Upper lobe of right lung (tissue), 1 donor: ENCODE data around the gene WASF1. TPM values are rescaled to one million over a fixed set of nuclear protein-coding genes. Genes with fewer than 3 reads are reported as not detected.
A peak's percentile ranks its signal among the peaks of the same experiment; 100 is the strongest.

ENCODE experiments used
- ATAC-seq: fragments of 200-7000 bp; cut with Tn5 transposase; one replicate; pipeline ENCODE4 v1.9.1; 2020; ENCODE audit warnings: mild to moderate bottlenecking, moderate library complexity
- DNase-seq: peaks from one replicate; pipeline ENCODE4 v3.0.0-alpha.2; 2020
- H3K27ac ChIP-seq: fragments of 200-600 bp; one replicate; pipeline ENCODE4 v1.8.0; 2022
- H3K27me3 ChIP-seq: fragments of 200-600 bp; one replicate; pipeline ENCODE4 v1.8.0; 2022; ENCODE audit warnings: mild to moderate bottlenecking
- H3K36me3 ChIP-seq: fragments of 200-600 bp; one replicate; pipeline ENCODE4 v1.8.0; 2022
- H3K4me1 ChIP-seq: fragments of 200-600 bp; one replicate; pipeline ENCODE4 v1.8.0; 2022
- H3K4me3 ChIP-seq: fragments of 200-600 bp; one replicate; pipeline ENCODE4 v1.8.0; 2022; ENCODE audit warnings: mild to moderate bottlenecking
- H3K9me3 ChIP-seq: fragments of 200-600 bp; one replicate; pipeline ENCODE4 v1.8.0; 2022
- intact Hi-C: fragments of 100-400 bp; cut with DNase I; formaldehyde crosslinking; loops from one replicate; pipeline ENCODE4 v1.11.0; 2022
- long read RNA-seq: library from polyadenylated mRNA; unstranded; transcript quantifications from one replicate; pipeline ENCODE4 v2.0.0, GENCODE V29; 2021
- total RNA-seq: library from RNA; stranded (reverse); fragmentation: NEBNext Ultra II Directional; extraction: Animal tissue kit (Norgen Biotek cat#: 25700); gene quantifications from one replicate; pipeline ENCODE4 v1.2.1, GENCODE V29; 2021
- TF ChIP-seq, protein P1 (sequence below): fragments of 200-600 bp; IDR thresholded peaks from one replicate; pipeline ENCODE4 v1.8.0; 2022; ENCODE audit warnings: antibody characterized with exemption
- donor health status: DM: no; HTN: yes; CAD: no; lungs with severe emphysema.

WASF1 gene
- total RNA-seq: 3.6 TPM
- long read RNA-seq: 0 reads

DNA sequence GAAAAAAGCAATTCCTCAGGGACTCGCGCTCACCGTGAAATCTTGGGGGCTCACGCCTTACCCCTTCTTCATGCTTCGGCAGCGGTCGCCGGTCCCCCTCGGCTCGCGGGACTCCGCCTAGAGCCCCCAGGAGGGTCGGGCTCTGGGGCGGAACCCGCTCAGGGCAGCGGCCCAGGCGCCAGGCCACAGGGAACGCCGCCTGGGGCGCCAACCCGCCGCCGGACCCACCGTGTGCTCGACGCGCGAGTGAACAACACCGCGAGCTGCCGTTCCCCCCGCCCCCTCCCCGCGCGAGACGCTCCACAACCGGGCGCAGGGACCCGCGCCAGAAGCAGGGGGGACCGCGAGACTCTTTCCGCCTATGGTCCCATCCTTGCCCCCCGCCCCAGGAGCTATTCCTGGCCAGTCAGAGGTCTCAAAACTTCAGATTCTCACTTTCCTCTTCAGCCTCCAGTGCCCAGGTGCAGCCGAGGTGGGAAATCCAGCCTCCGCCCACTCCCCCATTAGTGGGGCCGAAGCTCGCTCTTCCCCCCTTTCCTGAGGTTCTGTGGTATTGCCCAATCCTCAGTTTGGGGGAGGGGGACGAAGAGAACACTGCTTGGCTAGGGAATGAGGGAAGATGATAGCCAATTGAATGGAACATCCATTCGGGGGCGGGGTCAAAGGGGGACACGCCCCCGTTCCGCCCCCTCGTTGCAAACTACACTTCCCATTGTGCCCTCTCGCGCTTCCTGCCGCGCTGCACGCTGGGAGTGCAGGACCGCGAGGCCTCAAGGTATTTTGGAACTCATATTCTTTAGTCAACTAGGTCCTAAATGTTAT, at the start of gene WASF1:
WASF1 (minus strand) TSS at position 265 of the 822 bp plus-strand sequence. CDS start 52,069 bp downstream, outside the sequence.
- no peaks in the 10 kb centered on the region for H3K9me3 ChIP-seq
- intact Hi-C loops: no loop called here

DNA sequence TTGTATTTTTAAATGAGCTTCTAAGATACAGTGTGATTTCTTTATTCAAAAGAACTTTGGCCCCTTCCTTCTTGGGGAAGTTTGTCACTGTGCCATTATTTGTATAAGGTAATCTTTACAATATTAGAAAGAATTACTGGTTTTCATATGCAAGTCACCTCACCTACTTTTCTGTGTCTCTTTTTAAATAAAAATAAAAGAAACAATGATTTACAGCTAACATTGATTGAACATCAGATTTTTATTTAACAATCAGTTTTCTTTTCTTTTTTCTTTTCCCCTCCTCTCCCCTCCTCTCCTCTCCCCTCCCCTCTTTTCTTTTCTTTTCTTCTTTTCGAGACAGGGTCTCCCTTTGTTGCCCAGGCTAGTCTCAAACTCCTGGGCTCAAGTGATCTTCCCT, 46.8 kb upstream of the WASF1 start:
- Histone ChIP-seq H3K4me1 (no peaks in the 10 kb centered on the region), H3K27ac (no peak overlapping the region), H3K4me3 (no peak overlapping the region), H3K27me3 (no peaks in the 10 kb centered on the region), H3K36me3 (peaks cover 71% of the 10 kb centered on the region), H3K9me3 (no peaks in the 10 kb centered on the region)
- intact Hi-C loops: no loop called here
- TF ChIP-seq, protein P1, sequence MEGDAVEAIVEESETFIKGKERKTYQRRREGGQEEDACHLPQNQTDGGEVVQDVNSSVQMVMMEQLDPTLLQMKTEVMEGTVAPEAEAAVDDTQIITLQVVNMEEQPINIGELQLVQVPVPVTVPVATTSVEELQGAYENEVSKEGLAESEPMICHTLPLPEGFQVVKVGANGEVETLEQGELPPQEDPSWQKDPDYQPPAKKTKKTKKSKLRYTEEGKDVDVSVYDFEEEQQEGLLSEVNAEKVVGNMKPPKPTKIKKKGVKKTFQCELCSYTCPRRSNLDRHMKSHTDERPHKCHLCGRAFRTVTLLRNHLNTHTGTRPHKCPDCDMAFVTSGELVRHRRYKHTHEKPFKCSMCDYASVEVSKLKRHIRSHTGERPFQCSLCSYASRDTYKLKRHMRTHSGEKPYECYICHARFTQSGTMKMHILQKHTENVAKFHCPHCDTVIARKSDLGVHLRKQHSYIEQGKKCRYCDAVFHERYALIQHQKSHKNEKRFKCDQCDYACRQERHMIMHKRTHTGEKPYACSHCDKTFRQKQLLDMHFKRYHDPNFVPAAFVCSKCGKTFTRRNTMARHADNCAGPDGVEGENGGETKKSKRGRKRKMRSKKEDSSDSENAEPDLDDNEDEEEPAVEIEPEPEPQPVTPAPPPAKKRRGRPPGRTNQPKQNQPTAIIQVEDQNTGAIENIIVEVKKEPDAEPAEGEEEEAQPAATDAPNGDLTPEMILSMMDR: no peak
- DNase-seq (no peak), ATAC-seq (no peak)

More for the DNA sequence above, at the start of gene WASF1:
- Histone ChIP-seq H3K27ac (peak within 1 kb of the TSS; percentile 85), H3K36me3 (no peaks in the 10 kb centered on the region), H3K4me3 (peak within 1 kb of the TSS; percentile 68), H3K27me3 (peaks cover 4% of the 10 kb centered on the region), H3K4me1 (peaks cover 40% of the 10 kb centered on the region)
- peak; percentile 95 for DNase-seq
- peak; percentile 99 for ATAC-seq
- TF ChIP-seq, protein P1: no peak

DNA sequence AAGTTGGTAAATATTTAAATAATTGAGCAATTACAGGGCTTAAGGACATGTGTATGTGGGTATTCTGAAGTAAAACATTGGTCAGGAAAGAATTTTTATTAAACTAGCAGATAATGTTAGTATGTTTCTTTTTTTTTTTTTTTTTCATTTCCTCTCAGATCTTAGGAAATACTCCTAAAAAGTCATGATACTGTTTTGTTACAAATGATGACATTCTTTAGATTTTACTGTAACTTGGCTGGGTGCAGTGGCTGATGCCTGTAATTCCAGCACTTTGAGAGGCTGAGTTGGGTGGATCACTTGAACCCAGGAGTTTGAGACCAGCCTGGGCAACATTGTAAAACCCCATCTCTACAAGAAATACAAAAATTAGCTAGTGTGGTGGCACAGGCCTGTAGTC, 42.3 kb upstream of the WASF1 start:
- Histone ChIP-seq H3K27ac (no peak overlapping the region), H3K36me3 (peaks cover 83% of the 10 kb centered on the region), H3K27me3 (no peaks in the 10 kb centered on the region), H3K4me3 (no peak overlapping the region), H3K4me1 (no peaks in the 10 kb centered on the region), H3K9me3 (no peaks in the 10 kb centered on the region)
- DNase-seq (no peak), ATAC-seq (no peak)
- TF ChIP-seq, protein P1: no peak
- intact Hi-C loops: no loop called here

DNA sequence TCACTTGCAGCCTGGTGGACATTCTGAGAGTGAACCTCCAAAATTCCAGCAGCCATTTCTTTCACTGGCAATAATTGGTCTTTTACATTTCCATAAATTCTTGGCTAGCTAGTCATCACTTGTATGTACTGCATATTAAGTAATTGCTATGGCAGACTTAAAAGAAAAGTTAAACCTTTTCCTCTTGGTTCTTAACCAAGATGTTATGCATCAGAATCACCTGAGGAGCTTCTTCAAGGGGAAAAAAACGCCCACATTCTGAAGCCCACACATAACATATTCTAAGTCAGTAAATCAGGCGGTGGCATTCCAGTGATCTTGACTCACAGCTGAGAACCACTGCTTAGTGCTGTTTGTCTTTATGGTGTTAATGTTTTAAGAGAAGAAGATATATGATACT, 37.8 kb upstream of the WASF1 start:
- no peak for ATAC-seq
- Histone ChIP-seq H3K4me3 (no peak overlapping the region), H3K9me3 (no peaks in the 10 kb centered on the region), H3K27ac (no peak overlapping the region), H3K27me3 (no peaks in the 10 kb centered on the region), H3K4me1 (no peaks in the 10 kb centered on the region), H3K36me3 (peaks cover 91% of the 10 kb centered on the region)
- no peak for DNase-seq
- TF ChIP-seq, protein P1: no peak
- intact Hi-C loops: no loop called here

DNA sequence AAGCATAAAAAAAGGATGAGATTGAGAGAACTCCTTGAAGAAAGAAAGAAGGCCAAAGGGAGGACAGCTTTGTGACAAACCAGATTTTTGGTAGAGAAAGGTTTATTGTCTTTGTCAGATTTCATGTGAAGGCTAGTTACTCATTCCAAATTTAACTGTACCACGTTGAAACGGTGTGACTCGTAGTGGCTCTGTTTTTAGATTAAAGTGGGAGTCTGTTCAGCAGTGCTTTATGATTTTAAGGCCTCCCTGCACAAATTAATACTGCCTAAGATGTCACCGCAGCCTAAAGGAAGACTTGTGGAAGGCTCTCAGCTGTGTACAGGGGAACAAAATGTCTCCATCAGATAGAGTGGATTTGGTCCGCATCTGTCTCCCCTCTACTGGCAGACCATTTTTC, 36.7 kb upstream of the WASF1 start:
- no peaks in the 10 kb centered on the region for H3K9me3 ChIP-seq
- ATAC-seq (no peak), DNase-seq (no peak)
- TF ChIP-seq, protein P1: no peak
- H3K27ac ChIP-seq: no peak overlapping the region
- H3K4me1 ChIP-seq: no peaks in the 10 kb centered on the region
- no peaks in the 10 kb centered on the region for H3K27me3 ChIP-seq
- intact Hi-C loops: no loop called here
- H3K4me3 ChIP-seq: no peak overlapping the region
- H3K36me3 ChIP-seq: peaks cover 94% of the 10 kb centered on the region
